Measurements from ENCODE around the gene SRGAP3.

GRCh38 chr3:9167222-9167621 lies 82.2 kb downstream of the SRGAP3 start:
- TF ChIP-seq CTCF (IDR thresholded peaks at IDR 0.05) (no peak), POLR2AphosphoS5 (IDR thresholded peaks at IDR 0.05) (no peak), POLR2A (IDR thresholded peaks at IDR 0.05) (no peak), EP300 (IDR thresholded peaks at IDR 0.05) (no peak)
